SK-N-SH treated with all-trans-retinoic acid at 6 μM for 48 hours (cell line): Measurements from ENCODE around the gene FGF14.

Experiments
- ATAC-seq: fragments of 200-7000 bp; cut with Tn5 transposase; 3 replicates; pipeline ENCODE4 v1.9.1; 2020; ENCODE audit warnings: mild to moderate bottlenecking, moderate library complexity
- ARNTL ChIP-seq: fragments of 450-650 bp; formaldehyde crosslinking; IDR thresholded peaks from 2 replicates; pipeline ENCODE4 v1.5.0; 2020; ENCODE audit warnings: low read depth, mild to moderate bottlenecking, moderate library complexity, borderline replicate concordance
- BACH2 ChIP-seq: fragments of 250-450 bp; sonication (Bioruptor Pico); IDR thresholded peaks from 2 replicates; pipeline ENCODE4 v1.9.0; 2021; ENCODE audit warnings: mild to moderate bottlenecking, borderline replicate concordance
- CSDC2 ChIP-seq: fragments of 250-450 bp; sonication (Bioruptor Pico); IDR thresholded peaks from 2 replicates; pipeline ENCODE4 v1.5.0; 2020; ENCODE audit warnings: mild to moderate bottlenecking, moderate library complexity
- ESRRG ChIP-seq: fragments of 250-450 bp; sonication (Bioruptor Pico); IDR thresholded peaks from 2 replicates; pipeline ENCODE4 v1.6.1; 2021; ENCODE audit warnings: mild to moderate bottlenecking
- GLIS3 ChIP-seq: fragments of 250-450 bp; sonication (Bioruptor Pico); IDR thresholded peaks from 2 replicates; pipeline ENCODE4 v1.5.0; 2020; ENCODE audit warnings: mild to moderate bottlenecking, moderate library complexity
- ISL1 ChIP-seq: fragments of 250-450 bp; sonication (Bioruptor Pico); IDR thresholded peaks from 2 replicates; pipeline ENCODE4 v2.1.2; 2022; ENCODE audit warnings: mild to moderate bottlenecking, moderate library complexity
- OSR1 ChIP-seq: fragments of 250-450 bp; sonication (Bioruptor Pico); IDR thresholded peaks from 2 replicates; pipeline ENCODE4 v1.8.0; 2022; ENCODE audit warnings: moderate library complexity, mild to moderate bottlenecking, inconsistent platforms
- PPARA ChIP-seq: fragments of 250-450 bp; sonication (Bioruptor Pico); IDR thresholded peaks from 2 replicates; pipeline ENCODE4 v1.5.0; 2020; ENCODE audit warnings: mild to moderate bottlenecking, borderline replicate concordance
- RARB ChIP-seq: fragments of 250-450 bp; sonication (Bioruptor Pico); IDR thresholded peaks from 2 replicates; pipeline ENCODE4 v1.8.0; 2021; ENCODE audit warnings: mild to moderate bottlenecking, moderate library complexity
- SNAI2 ChIP-seq: fragments of 250-450 bp; sonication (Bioruptor Pico); IDR thresholded peaks from 2 replicates; pipeline ENCODE4 v1.5.0; 2020; ENCODE audit warnings: mild to moderate bottlenecking, moderate library complexity
- TCF4 ChIP-seq: fragments of 250-450 bp; sonication (Bioruptor Pico); IDR thresholded peaks from 2 replicates; pipeline ENCODE4 v1.8.0; 2021; ENCODE audit warnings: mild to moderate bottlenecking, moderate library complexity, borderline replicate concordance
- TOX ChIP-seq: fragments of 250-450 bp; sonication (Bioruptor Pico); IDR thresholded peaks from 2 replicates; pipeline ENCODE4 v1.8.0; 2021; ENCODE audit warnings: mild to moderate bottlenecking, moderate library complexity, borderline replicate concordance
- TSHZ2 ChIP-seq: fragments of 250-450 bp; sonication (Bioruptor Pico); IDR thresholded peaks from 2 replicates; pipeline ENCODE4 v1.5.0; 2020; ENCODE audit warnings: mild to moderate bottlenecking, moderate library complexity
- ZC3H10 ChIP-seq: fragments of 250-450 bp; sonication (Bioruptor Pico); IDR thresholded peaks from 2 replicates; pipeline ENCODE4 v1.5.1; 2021; ENCODE audit warnings: mild to moderate bottlenecking, moderate library complexity
- ZFP3 ChIP-seq: fragments of 250-450 bp; sonication (Bioruptor Pico); IDR thresholded peaks from 2 replicates; pipeline ENCODE4 v1.5.0; 2020; ENCODE audit warnings: mild to moderate bottlenecking, moderate library complexity
- ZFP30 ChIP-seq: fragments of 450-650 bp; formaldehyde crosslinking; IDR thresholded peaks from 2 replicates; pipeline ENCODE4 v1.5.0; 2022; ENCODE audit warnings: mild to moderate bottlenecking, moderate library complexity
- ZNF565 ChIP-seq: fragments of 450-650 bp; formaldehyde crosslinking; conservative IDR thresholded peaks from 2 replicates; pipeline ENCODE4 v1.5.0; 2020; ENCODE audit warnings: low read depth, mild to moderate bottlenecking, moderate library complexity
- ZNF70 ChIP-seq: fragments of 450-650 bp; formaldehyde crosslinking; IDR thresholded peaks from 2 replicates; pipeline ENCODE4 v1.5.0; 2020; ENCODE audit warnings: mild to moderate bottlenecking, moderate library complexity
- ZNF8 ChIP-seq: fragments of 450-650 bp; formaldehyde crosslinking; IDR thresholded peaks from 2 replicates; pipeline ENCODE4 v1.5.0; 2020; ENCODE audit warnings: mild to moderate bottlenecking, moderate library complexity
- TF ChIP-seq, protein P1 (sequence below): fragments of 250-450 bp; sonication (Bioruptor Pico); IDR thresholded peaks from 2 replicates; pipeline ENCODE4 v1.5.1; 2021; ENCODE audit warnings: mild to moderate bottlenecking, moderate library complexity
- TF ChIP-seq, protein P2 (sequence below): fragments of 250-450 bp; sonication (Bioruptor Pico); IDR thresholded peaks from 2 replicates; pipeline ENCODE4 v1.8.0; 2020; ENCODE audit warnings: mild to moderate bottlenecking, moderate library complexity, borderline replicate concordance
- TF ChIP-seq, protein P3 (sequence below): fragments of 250-450 bp; sonication (Bioruptor Pico); IDR thresholded peaks from 2 replicates; pipeline ENCODE4 v1.5.1; 2020; ENCODE audit warnings: low read depth, mild to moderate bottlenecking, moderate library complexity
- TF ChIP-seq, protein P4 (sequence below): fragments of 250-450 bp; sonication (Bioruptor Pico); IDR thresholded peaks from 2 replicates; pipeline ENCODE4 v1.8.0; 2021; ENCODE audit warnings: low read depth, mild to moderate bottlenecking, moderate library complexity, borderline replicate concordance

Gene FGF14

GRCh38 chr13:101982903-101983302 is 418.9 kb downstream of the FGF14 start (continued):
- TF ChIP-seq, protein P1, sequence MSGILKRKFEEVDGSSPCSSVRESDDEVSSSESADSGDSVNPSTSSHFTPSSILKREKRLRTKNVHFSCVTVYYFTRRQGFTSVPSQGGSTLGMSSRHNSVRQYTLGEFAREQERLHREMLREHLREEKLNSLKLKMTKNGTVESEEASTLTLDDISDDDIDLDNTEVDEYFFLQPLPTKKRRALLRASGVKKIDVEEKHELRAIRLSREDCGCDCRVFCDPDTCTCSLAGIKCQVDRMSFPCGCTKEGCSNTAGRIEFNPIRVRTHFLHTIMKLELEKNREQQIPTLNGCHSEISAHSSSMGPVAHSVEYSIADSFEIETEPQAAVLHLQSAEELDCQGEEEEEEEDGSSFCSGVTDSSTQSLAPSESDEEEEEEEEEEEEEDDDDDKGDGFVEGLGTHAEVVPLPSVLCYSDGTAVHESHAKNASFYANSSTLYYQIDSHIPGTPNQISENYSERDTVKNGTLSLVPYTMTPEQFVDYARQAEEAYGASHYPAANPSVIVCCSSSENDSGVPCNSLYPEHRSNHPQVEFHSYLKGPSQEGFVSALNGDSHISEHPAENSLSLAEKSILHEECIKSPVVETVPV (CRISPR knock-in tag), result no peak
- TF ChIP-seq, protein P2, sequence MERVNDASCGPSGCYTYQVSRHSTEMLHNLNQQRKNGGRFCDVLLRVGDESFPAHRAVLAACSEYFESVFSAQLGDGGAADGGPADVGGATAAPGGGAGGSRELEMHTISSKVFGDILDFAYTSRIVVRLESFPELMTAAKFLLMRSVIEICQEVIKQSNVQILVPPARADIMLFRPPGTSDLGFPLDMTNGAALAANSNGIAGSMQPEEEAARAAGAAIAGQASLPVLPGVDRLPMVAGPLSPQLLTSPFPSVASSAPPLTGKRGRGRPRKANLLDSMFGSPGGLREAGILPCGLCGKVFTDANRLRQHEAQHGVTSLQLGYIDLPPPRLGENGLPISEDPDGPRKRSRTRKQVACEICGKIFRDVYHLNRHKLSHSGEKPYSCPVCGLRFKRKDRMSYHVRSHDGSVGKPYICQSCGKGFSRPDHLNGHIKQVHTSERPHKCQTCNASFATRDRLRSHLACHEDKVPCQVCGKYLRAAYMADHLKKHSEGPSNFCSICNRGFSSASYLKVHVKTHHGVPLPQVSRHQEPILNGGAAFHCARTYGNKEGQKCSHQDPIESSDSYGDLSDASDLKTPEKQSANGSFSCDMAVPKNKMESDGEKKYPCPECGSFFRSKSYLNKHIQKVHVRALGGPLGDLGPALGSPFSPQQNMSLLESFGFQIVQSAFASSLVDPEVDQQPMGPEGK (CRISPR knock-in tag), result no peak

DNA sequence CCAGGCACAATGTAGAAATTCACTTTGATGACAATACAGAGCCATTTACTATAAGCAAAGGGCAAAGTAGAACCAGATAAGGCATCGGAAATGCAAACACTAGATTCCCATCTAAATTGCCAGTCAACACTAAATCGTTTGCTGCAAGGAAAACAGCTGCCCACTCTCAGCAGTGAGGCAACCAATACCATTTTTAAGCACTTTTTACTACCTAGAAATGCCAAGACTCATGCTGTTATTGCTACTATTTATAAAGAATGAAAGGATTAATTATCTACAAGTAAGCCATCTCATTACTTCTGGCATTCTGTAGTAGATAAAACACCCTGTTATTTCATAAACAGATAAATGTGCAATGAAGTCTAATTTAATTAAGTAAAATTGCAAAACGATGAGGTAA is 422.0 kb downstream of the FGF14 start:
- ATAC-seq, result no peak
- TF ChIP-seq ZC3H10 (no peak), SNAI2 (no peak), ISL1 (CRISPR knock-in tag) (peak; percentile 87), ZNF565 (CRISPR knock-in tag) (no peak), RARB (no peak), ZNF70 (CRISPR knock-in tag) (no peak), ZNF8 (CRISPR knock-in tag) (no peak; the same call in 1 of the 2 replicates), TOX (no peak), OSR1 (CRISPR knock-in tag) (no peak), TSHZ2 (CRISPR knock-in tag) (peak; percentile 75), ESRRG (CRISPR knock-in tag) (no peak), GLIS3 (CRISPR knock-in tag) (peak; percentile 63; the same call in 1 of the 2 replicates), ZFP3 (no peak), ARNTL (CRISPR knock-in tag) (no peak), ZFP30 (CRISPR knock-in tag) (no peak), PPARA (no peak), CSDC2 (no peak), BACH2 (CRISPR knock-in tag) (no peak), TCF4 (CRISPR knock-in tag) (peak; percentile 83; the same call in 1 of the 2 replicates)
- TF ChIP-seq, protein P3, sequence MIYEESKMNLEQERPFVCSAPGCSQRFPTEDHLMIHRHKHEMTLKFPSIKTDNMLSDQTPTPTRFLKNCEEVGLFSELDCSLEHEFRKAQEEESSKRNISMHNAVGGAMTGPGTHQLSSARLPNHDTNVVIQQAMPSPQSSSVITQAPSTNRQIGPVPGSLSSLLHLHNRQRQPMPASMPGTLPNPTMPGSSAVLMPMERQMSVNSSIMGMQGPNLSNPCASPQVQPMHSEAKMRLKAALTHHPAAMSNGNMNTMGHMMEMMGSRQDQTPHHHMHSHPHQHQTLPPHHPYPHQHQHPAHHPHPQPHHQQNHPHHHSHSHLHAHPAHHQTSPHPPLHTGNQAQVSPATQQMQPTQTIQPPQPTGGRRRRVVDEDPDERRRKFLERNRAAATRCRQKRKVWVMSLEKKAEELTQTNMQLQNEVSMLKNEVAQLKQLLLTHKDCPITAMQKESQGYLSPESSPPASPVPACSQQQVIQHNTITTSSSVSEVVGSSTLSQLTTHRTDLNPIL (CRISPR knock-in tag), result peak; percentile 90
- TF ChIP-seq, protein P2 (CRISPR knock-in tag), result no peak
- TF ChIP-seq, protein P1 (CRISPR knock-in tag), result 0 out of 2 replicates have a peak, but pooled peaks have one; percentile 62
- TF ChIP-seq, protein P4, sequence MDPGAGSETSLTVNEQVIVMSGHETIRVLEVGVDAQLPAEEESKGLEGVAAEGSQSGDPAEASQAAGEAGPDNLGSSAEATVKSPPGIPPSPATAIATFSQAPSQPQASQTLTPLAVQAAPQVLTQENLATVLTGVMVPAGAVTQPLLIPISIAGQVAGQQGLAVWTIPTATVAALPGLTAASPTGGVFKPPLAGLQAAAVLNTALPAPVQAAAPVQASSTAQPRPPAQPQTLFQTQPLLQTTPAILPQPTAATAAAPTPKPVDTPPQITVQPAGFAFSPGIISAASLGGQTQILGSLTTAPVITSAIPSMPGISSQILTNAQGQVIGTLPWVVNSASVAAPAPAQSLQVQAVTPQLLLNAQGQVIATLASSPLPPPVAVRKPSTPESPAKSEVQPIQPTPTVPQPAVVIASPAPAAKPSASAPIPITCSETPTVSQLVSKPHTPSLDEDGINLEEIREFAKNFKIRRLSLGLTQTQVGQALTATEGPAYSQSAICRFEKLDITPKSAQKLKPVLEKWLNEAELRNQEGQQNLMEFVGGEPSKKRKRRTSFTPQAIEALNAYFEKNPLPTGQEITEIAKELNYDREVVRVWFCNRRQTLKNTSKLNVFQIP (CRISPR knock-in tag), result no peak
- TF ChIP-seq, all 23 proteins: peak for 6
